ENCODE data around the gene TCEA2. TPM values are rescaled to one million over a fixed set of nuclear protein-coding genes. Genes with fewer than 3 reads are reported as not detected.

The TCEA2 gene
- total and polyA plus RNA-seq, 2 donors from 2014 or later = 53.8 to 90.9 TPM

DNA sequence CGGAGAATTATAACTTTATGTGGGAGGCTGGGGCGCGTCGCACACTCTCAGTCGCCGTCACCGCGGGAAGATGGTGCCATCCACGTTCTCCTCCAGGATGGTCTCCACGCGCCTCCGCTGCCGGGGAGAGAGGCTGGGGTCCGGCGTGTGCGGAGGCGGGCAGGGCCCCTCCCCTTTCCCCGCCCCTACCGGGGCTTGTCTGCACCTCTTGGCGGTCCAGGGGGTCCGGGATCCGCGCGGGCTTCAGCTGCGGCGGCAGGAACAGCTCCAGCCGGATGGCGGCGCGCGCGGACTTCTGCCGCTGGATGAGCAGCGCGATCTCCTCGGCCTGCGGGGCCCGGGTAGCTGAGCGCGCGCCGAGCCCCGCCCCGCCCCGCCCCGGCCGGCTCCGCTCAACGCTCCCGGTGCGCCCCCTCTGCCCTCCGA is 20.4 kb downstream of the TCEA2 start:
- no peaks in the 10 kb centered on the region for H3K9me3 ChIP-seq (ENCODE audit: control insufficient read depth in 2 of 3, insufficient read depth in 1 of 3, low read length in 3 of 3)
- no peak for FAIRE-seq
- peaks cover 6% of the 10 kb centered on the region for H3K27me3 ChIP-seq (ENCODE audit: control insufficient read depth, insufficient read depth, low read length)
- H3K4me3 ChIP-seq (ENCODE audit: low read length in 3 of 3) = peak overlapping the region in 1 of 3 donors; percentile 35
- no peaks in the 10 kb centered on the region for H3K36me3 ChIP-seq (ENCODE audit: control insufficient read depth in 2 of 3, insufficient read depth in 3 of 3, low read length in 3 of 3)
- intact Hi-C loops (cut with DNase I) = no loop called here
- peak; percentile 80 to 90 (median 86) for DNase-seq
- H3K9ac ChIP-seq (ENCODE audit: low read length in 3 of 3) = no peak overlapping the region
- TF ChIP-seq CTCF (IDR thresholded peaks at IDR 0.05; ENCODE audit: borderline replicate concordance, extremely low read depth, insufficient read depth) = peak; percentile 52
- H3K27ac ChIP-seq (ENCODE audit: low read depth in 2 of 2, low read length in 2 of 2) = no peak overlapping the region
- H3K4me1 ChIP-seq (ENCODE audit: control insufficient read depth in 2 of 3, insufficient read depth in 2 of 3, low read depth in 1 of 3, low read length in 3 of 3) = peaks cover 0 to 18% (median 3%) of the 10 kb centered on the region in 3 donors

DNA sequence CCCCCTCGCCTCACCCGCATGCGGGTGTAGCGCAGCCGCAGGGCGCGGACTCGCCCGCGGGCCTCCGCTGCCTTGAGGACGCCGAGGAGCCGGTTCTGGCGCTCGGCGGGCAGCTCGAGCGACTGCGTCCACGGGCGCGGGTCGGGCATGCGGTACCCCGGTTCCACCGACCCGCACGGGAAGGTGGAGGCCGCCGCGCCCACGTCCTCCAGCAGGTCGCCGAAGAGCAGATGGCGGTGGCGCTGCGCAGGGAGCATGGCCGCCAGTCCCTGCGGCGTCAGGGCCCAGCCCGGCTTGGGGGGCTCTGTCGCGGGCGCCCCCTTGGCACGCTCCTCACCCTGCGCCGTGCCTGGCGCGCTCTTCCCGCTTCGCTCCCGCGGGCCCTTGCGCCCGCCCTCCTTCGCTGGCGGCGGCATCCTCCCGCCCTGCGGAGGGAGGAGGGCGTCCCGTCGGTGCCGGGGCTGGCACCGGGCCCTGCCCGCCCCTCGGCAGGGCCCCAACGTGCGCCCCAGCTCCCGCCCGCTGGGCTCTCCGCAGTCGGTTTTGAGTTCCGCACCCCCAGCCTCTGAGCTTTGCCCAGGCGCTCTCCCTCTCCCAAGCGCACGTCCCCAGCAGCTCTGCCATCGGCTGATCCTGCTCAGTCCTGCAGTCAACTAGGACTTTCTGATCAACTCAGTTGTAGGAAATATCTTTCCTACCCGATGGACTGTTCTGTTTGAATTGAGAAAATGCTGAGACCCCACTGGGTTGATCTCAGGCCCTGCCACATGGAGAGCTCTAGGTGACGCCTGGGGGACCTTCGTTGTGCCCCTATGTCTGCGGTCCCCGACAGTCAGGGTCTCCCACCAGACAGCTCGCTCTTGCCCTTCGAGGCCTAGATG is 21.0 kb downstream of the TCEA2 start, which contains the start of gene LKAAEAR1:
Gene LKAAEAR1, minus strand, starts transcription at position 595 of the 881 bp plus-strand sequence. Its CDS starts 179 bp downstream, at position 416.
- H3K9me3 ChIP-seq (ENCODE audit: control insufficient read depth in 2 of 3, insufficient read depth in 1 of 3, low read length in 3 of 3) = no peaks in the 10 kb centered on the region
- intact Hi-C loops (cut with DNase I) = no loop called here
- FAIRE-seq (no peak), DNase-seq (no peak)
- H3K9ac ChIP-seq (ENCODE audit: low read length in 3 of 3) = no peak within 1 kb of the TSS
- H3K4me3 ChIP-seq (ENCODE audit: low read length in 3 of 3) = peak within 1 kb of the TSS in 1 of 3 donors; percentile 35
- peaks cover 6% of the 10 kb centered on the region for H3K27me3 ChIP-seq (ENCODE audit: control insufficient read depth, insufficient read depth, low read length)
- no peak within 1 kb of the TSS for H3K27ac ChIP-seq (ENCODE audit: low read depth in 2 of 2, low read length in 2 of 2)
- H3K4me1 ChIP-seq (ENCODE audit: control insufficient read depth in 2 of 3, insufficient read depth in 2 of 3, low read depth in 1 of 3, low read length in 3 of 3) = peaks cover 0 to 11% (median 0%) of the 10 kb centered on the region in 3 donors
- no peak for TF ChIP-seq CTCF (IDR thresholded peaks at IDR 0.05; ENCODE audit: borderline replicate concordance, extremely low read depth, insufficient read depth)
- H3K36me3 ChIP-seq (ENCODE audit: control insufficient read depth in 2 of 3, insufficient read depth in 3 of 3, low read length in 3 of 3) = no peaks in the 10 kb centered on the region

DNA sequence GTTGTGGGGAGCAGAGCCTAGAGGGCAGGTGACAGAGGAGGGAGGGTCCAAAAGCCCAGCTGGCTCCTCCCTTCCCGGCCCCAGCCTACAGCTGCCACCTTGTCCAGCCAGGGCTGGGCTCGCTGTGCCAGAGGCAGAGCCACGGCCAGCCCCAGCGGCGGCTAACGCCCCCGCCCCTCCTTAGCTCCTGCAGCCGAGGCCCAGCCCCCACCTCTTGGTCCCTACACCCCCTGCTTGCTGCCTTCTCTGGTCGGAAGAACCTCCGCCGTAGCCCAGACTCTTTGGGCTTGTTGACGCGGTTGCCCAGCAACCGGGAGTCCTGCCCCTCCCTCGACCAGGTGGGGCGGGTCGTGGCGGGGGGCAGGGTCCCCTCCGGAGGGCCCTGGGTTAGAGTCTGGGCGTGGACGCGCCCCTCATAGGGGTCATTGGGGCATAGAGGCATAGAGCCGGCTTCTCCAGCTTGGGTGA is 21.7 kb downstream of the TCEA2 start:
- intact Hi-C loops (cut with DNase I) = no loop called here
- FAIRE-seq (no peak), DNase-seq (peak in 2 of 5 donors; percentile 43 to 61)
- Histone ChIP-seq H3K4me1 (ENCODE audit: control insufficient read depth in 2 of 3, insufficient read depth in 2 of 3, low read depth in 1 of 3, low read length in 3 of 3) (peaks cover 0 to 8% (median 0%) of the 10 kb centered on the region in 3 donors), H3K9me3 (ENCODE audit: control insufficient read depth in 2 of 3, insufficient read depth in 1 of 3, low read length in 3 of 3) (no peaks in the 10 kb centered on the region), H3K9ac (ENCODE audit: low read length in 3 of 3) (no peak overlapping the region), H3K27ac (ENCODE audit: low read depth in 2 of 2, low read length in 2 of 2) (no peak overlapping the region), H3K27me3 (ENCODE audit: control insufficient read depth, insufficient read depth, low read length) (peaks cover 6% of the 10 kb centered on the region), H3K36me3 (ENCODE audit: control insufficient read depth in 2 of 3, insufficient read depth in 3 of 3, low read length in 3 of 3) (no peaks in the 10 kb centered on the region), H3K4me3 (ENCODE audit: low read length in 3 of 3) (no peak overlapping the region)
- no peak for TF ChIP-seq CTCF (IDR thresholded peaks at IDR 0.05; ENCODE audit: borderline replicate concordance, extremely low read depth, insufficient read depth)

Data from kidney (tissue), 14 donors.